GM18951 (cell line): ENCODE data around the gene RAB3GAP1.

Experiments used
- POLR2A ChIP-seq: IDR thresholded peaks from 4 replicates; pipeline ENCODE4 v1.6.1; 2011; ENCODE audit warnings: mild to moderate bottlenecking; ENCODE audit not compliant: insufficient read length, insufficient read depth; ENCODE audit errors: extremely low read depth
- in situ Hi-C: fragments of 300-500 bp; cut with MboI; formaldehyde crosslinking; loops from one replicate; pipeline ENCODE4 v1.12.0; 2022; ENCODE audit warnings: low sequenced_read_pairs, mixed read lengths, inconsistent platforms; ENCODE audit not compliant: unreplicated experiment

Gene RAB3GAP1

DNA sequence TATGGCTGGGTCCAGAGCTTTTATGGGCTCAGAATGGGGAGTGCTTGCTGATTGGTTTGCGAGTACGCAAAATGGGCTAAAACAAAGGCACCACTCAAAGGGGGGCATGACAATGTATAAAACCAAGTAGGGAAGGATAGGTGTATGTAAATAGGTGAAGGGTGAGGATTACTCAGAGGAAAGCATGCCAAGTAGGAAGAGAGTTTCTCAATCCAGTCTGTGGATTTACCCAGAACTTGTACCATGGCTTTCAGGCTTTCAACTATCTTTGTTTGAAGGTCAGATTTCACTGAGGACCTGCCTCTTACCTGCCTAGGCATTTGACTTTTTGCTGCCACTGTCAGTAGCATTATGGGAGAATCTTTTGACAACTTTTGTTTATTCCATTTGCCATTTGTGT, 92.3 kb downstream of the RAB3GAP1 start:
- in situ Hi-C loops = no loop called here
- TF ChIP-seq POLR2A = no peak

DNA sequence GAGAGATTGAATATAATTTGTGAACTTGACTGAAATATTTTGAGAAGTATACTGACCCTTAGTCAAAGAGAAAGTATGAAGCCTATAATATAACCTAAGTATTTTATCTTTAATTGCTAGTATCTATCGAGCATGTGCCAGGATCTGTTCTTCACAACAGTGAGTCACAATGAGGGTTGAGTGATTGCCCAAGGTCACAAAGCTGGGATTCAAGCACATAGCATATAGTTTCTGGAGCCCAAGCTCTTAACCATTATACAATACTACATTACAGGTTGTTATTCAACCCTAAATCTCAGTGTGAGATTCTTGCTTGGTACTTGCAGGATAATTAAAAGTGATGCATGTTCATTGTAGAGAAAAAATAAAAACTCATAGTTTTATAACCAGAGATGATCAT, 97.2 kb downstream of the RAB3GAP1 start:
- in situ Hi-C loops = no loop called here
- TF ChIP-seq POLR2A = no peak

DNA sequence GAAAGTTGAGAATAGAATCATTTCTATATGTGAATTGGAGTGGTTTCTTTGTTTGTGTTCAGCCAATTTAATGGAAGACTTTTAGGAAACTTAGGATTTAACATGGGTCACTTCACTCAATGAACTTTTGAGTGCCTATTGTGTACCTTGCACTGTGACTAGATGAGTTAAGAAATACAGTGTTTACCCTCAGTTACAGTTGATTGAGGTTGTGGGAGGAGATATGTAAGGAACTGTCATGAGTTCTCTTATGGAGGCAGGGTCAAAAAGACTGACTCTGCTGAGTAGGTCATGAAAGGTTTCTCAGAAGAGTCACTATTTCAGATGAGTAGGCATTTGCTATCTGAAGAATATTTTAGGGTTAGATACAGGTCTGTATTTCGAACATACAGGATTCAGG, 98.6 kb downstream of the RAB3GAP1 start:
- no peak for TF ChIP-seq POLR2A
- in situ Hi-C loops = no loop called here

DNA sequence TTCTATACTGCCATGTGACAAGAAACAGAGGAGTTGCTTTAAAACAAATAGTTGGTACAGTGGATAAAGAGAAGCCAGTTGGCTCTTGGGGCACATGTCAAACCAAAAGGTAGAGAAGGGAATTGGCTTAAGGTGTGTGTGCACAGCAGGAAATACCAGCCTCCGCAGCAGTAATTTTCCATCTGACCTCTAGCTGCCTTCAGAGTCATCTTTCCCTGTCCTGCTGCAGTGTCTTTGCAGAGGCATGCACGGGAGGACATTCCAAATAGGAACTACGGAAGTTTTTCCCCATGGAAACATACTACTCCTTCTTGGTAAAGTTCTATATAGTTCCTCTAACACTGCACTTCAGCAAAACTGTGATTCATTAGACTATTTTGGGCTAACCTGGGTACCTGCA, 99.5 kb downstream of the RAB3GAP1 start:
- TF ChIP-seq POLR2A = no peak
- in situ Hi-C loops = no loop called here

DNA sequence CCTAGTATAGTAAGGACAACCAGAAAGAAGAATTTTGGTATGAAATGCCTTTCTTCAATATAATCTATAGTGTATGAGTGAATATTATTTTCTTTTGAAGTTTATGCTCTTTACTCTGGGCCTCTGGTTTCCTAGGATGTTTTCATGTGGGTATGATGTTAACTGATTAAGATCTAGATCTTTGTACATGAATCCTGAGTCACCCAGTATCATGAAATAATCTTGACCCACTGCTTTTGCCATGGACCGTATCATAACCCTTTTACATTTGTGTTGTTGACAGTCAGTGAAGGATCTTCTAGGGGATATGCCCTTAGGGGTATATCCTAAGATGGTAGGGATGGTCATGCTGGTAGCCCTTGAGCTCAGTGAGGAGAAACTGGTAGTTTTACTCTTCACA, 100.3 kb downstream of the RAB3GAP1 start:
- in situ Hi-C loops = no loop called here
- TF ChIP-seq POLR2A = no peak

DNA sequence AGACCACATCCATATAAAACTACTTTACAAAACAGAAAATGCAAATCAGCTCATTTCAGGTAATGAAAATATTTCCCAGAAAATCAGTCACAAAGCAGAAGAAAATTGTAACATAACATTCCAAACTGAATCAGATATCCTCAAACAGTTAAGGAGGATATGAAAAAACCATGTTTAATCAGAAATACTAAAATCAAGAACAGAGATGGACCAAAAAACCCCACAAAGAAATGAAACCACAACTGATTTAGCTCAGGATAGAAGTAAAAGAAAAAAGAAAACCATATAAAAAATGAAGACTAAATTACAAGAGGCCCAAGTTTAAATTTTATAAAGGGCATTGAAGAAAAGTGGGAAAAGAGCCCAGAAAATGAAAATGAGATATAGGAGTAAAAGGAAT, 102.9 kb downstream of the RAB3GAP1 start:
- TF ChIP-seq POLR2A = no peak
- in situ Hi-C loops = no loop called here

DNA sequence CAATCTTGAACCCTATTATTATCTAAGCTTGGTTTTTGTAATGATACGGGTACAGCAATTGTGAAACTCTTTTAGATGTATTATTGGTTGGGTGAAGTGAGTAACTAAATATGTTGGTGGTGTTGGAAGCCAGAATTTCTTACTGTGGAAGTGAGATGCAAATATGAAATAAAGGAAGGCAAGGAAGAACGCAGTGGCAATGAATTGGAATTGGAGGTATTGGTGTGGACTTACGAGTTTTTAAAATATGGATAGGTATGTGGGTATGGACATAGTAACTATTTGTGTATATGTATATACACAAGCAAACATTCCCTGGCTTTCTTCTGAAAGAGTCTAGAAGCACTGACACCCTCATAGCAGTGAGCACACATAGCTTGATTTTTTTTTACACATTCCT, 105.8 kb downstream of the RAB3GAP1 start:
- in situ Hi-C loops = no loop called here

DNA sequence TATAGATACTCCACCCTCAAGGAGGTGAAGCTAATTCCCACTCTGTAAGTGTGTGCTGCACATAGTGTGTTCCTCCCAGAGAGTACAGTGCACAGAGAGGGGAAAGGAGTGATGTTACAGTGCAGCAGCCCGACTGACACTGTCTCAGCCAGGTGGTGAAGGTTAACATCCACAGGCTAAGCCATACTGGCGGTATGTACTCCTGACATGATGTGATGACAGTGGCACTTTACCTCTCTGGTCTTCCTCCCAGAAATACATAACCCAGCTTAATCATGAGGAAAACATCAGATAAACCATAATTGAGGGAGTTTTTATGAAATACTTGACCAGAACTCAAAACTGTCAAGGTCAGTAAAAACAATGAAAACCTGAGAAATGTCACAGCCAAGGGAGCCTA, 107.1 kb downstream of the RAB3GAP1 start:
- TF ChIP-seq POLR2A = no peak
- in situ Hi-C loops = no loop called here

More for the DNA sequence above, 105.8 kb downstream of the RAB3GAP1 start:
- TF ChIP-seq POLR2A = no peak

DNA sequence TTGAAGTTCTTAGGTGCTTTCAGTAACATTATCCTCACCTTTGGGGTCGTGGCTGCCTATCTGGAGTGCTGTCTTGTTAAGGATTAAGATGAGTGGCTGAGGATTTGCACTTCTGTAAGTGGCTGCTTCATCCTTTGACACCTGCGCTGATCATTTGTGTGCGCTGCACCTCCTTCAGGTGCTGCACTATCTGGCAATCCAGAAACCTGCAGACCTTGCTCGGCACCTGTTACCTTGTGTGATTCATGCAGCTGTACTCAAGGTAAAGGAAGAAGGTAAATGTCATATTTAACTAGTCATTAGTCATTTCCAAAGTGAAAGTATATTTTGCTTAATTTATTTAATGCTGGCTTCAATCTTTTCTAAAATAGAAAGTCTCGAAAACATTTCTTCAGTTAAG, 110.3 kb downstream of the RAB3GAP1 start:
- in situ Hi-C loops = no loop called here
- no peak for TF ChIP-seq POLR2A

DNA sequence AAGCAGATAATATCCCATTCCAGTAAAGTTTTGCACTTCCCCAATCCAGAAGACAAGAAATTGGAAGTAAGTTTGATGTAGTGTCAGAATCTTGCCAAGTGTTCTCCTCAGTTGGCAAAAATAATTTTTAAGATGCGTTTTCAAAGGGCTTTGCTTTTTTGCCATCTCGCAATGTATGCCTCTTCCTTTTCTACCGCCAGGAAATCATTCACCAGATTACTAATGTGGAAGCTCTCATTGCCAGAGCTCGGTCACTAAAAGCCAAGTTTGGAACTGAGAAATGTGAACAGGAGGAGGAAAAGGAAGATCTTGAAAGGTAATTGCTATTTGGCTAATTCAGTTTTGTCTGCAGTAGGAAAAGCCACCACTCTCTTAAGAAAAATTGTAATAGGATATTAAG, 110.7 kb downstream of the RAB3GAP1 start:
- no peak for TF ChIP-seq POLR2A
- in situ Hi-C loops = no loop called here

DNA sequence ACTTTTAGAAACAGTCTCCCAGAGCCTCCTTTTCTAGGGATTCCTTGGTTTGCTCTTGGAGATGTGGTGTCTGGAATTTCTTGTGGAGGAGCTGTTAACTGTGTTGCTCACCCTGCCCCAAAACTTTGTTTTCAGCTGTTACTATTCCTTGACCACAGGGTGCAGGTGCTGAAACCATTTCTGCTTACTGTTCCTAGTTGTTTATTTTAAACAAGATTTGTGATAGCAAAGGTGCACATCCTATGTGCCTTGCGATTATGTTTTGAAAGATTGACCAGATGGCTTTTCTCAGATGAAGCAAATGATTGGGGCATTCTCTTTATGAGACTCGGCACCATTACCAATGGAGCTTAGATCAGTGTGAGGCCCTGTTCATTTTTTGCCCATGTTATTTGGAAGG, 111.2 kb downstream of the RAB3GAP1 start:
- TF ChIP-seq POLR2A = no peak
- in situ Hi-C loops = no loop called here

DNA sequence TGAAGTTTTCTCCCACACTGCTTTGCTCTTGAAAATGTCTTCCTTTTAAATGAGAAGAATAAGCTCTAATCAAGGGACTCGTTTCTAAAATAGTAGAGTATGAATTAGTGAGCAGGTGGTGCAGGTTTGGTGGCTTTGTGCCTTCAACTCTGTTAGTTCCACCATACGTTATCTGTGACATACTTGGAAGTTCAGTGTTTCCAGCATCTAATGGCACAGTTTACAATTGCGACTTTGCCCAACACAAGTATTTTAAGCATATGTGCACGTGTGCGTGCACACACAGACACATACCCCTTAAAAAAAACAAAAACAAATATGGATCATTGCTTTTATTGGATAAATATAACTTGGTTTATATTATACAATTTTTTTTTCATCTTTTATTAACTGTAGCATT, 111.8 kb downstream of the RAB3GAP1 start:
- in situ Hi-C loops = no loop called here
- TF ChIP-seq POLR2A = no peak

DNA sequence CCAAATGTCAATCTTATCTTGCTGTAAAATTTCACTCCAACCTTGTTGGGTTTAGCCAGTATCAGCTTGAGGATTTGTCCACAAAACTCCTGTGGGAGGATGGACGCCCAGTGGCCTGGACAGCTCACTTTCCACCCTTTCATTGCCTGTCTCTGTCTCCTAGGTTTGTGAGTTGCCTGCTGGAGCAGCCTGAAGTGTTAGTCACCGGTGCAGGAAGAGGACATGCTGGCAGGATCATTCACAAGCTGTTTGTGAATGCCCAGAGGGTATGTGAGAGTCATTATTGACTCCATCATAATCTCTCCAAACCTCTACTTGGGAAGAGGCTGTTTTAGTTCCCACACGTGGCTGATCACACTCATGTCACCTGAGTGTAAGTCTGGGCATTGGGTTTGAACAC, 112.3 kb downstream of the RAB3GAP1 start:
- in situ Hi-C loops = no loop called here
- no peak for TF ChIP-seq POLR2A

DNA sequence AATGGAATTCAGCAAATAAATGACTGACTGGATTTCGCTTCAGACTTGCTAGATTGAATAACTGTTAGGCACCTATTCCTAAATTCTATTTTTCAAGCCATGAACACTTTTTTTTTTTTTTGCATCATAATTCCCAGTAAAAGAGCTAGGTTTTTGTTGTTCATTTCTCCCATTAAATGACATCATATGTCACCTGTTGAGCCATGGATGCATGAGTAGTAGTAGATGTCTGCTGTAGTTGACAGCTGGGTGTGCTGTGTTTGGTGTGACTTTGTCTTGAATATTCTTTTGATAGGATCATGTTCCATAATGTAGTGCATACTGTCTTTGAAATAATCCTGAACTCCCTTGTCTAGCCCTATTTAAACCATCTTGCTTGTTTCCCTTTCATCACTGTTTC, 115.2 kb downstream of the RAB3GAP1 start:
- TF ChIP-seq POLR2A = no peak
- in situ Hi-C loops = no loop called here

DNA sequence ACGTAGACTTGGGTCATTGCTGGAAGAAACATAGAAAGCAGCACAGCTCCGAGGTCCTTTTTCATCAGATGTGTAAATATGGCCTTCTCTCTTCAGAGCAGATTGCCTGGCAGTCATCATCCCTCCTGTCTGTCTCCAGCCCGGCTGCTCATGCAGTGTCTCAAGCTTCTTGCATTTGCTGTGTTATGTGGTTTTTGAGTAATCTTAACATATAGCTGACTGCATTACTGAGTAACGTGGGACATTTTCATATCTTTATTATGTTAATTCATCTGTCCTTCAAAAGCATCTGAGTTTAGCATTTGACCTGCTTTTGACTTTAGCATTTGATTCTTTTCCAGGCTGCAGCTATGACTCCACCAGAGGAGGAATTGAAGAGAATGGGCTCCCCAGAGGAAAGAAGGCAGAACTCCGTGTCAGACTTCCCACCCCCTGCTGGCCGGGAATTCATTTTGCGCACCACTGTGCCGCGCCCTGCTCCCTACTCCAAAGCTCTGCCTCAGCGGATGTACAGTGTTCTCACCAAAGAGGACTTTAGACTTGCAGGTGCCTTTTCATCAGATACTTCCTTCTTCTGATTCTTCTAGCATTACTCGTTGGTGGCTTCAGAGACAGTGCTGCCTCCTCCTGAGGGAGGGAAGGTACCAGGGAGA, 116.2 kb downstream of the RAB3GAP1 start:
- TF ChIP-seq POLR2A = no peak
- in situ Hi-C loops = no loop called here
